H1 (cell line): ENCODE results near the gene RGS5. TPM values are rescaled to one million over a fixed set of nuclear protein-coding genes. Genes with fewer than 3 reads are reported as not detected.

ENCODE experiments used
- CBX5 ChIP-seq: fragments of 300-800, 300-1000 bp; sonication (generic); IDR thresholded peaks from 2 replicates; pipeline ENCODE4 v1.7.1; 2016; ENCODE audit warnings: antibody characterized with exemption, low read length, low read depth
- CBX8 ChIP-seq: fragments of 300-800, 300-1000 bp; sonication (generic); IDR thresholded peaks from 2 replicates; pipeline ENCODE4 v1.7.1; 2016; ENCODE audit warnings: low read depth, low read length, borderline replicate concordance
- EZH2 ChIP-seq: fragments of 200-600 bp; sonication (generic); IDR thresholded peaks from 2 replicates; pipeline ENCODE4 v1.7.1; 2012; ENCODE audit warnings: low read depth, mild to moderate bottlenecking, moderate library complexity, low read length, inconsistent platforms; ENCODE audit not compliant: severe bottlenecking
- SAP30 ChIP-seq: fragments of 300-600 bp; sonication (generic); IDR thresholded peaks from 2 replicates; pipeline ENCODE4 v1.7.1; 2012; ENCODE audit warnings: low read length, moderate library complexity, mild to moderate bottlenecking, inconsistent platforms; ENCODE audit not compliant: insufficient read depth, insufficient replicate concordance
- polyA plus RNA-seq, 7 experiments: library from polyadenylated mRNA; depleted of rRNA in 3 of 7; stranded (reverse) in 5 of 7; unstranded in 2 of 7; fragments of >200 nt in 5 of 7; fragments of 200-250 nt in 2 of 7; gene quantifications; 1 replicate in 5 of 7; 2 replicates in 1 of 7; 4 replicates in 1 of 7; pipeline versions ENCODE4 v1.2.1 to v1.2.3, GENCODE V29; 2011 to 2013; ENCODE audit warnings: missing spikeins in 2 of 7, mixed read lengths in 2 of 7
- total RNA-seq: library from RNA; stranded (reverse); fragmentation: NEBNext Ultra II Directional; extraction: Animal tissue kit (Norgen Biotek cat#: 25700); gene quantifications from 2 replicates; pipeline ENCODE4 v1.2.1, GENCODE V29; 2021

Gene RGS5
- total and polyA plus RNA-seq, 2 of the 8 experiments (the other 6 are each of a cell fraction or from before 2014, with no cell fraction given): 75.5 to 103 TPM

- no peak for TF ChIP-seq EZH2
- no peak for TF ChIP-seq CBX8
- TF ChIP-seq CBX5: no peak
- TF ChIP-seq SAP30: no peak
These were observed 31.6 kb downstream of the RGS5 start (continued) for GRCh38 chr1:163170975-163171676.
